ENCODE results near the gene CCR7.

DNA sequence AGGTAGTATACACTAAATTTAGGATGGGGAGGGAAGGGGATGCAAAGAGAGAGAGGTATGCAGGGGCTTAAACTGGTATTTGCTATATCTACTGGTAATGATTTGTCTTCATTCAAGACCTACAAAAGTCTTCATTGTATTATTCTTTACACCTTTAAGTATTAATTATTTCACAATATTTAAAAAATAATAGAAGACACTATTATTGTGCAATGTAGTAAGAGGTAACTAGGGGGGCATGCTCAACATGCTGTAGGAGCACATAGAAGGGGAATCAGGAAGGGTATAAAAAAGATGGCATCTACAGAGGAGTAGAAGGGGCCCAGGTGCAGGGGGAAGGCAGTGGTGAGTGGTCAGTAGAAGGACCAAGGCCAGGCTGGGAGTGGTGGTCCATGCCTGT lies 14.9 kb upstream of the CCR7 start:
- TF ChIP-seq USF2 (IDR thresholded peaks at IDR 0.05; ENCODE audit: borderline replicate concordance, low read depth, low read length) (no peak), TAF1 (IDR thresholded peaks at IDR 0.05; ENCODE audit: borderline replicate concordance, low read depth, low read length) (no peak), GATA2 (CRISPR knock-in tag; IDR thresholded peaks at IDR 0.05) (no peak), EZH2phosphoT487 (IDR thresholded peaks at IDR 0.05; ENCODE audit: borderline replicate concordance, low read depth) (no peak), YY1 (IDR thresholded peaks at IDR 0.05; ENCODE audit: low read depth) (no peak), ELF1 (IDR thresholded peaks at IDR 0.05) (no peak), POLR2AphosphoS5 (IDR thresholded peaks at IDR 0.05; ENCODE audit: low read depth, low read length) (no peak), MAX (IDR thresholded peaks at IDR 0.05; ENCODE audit: low read depth) (no peak), EP300 (IDR thresholded peaks at IDR 0.05; ENCODE audit: borderline replicate concordance in 1 of 2, low read depth in 1 of 2, low read length in 1 of 2) (no peak), GABPA (IDR thresholded peaks at IDR 0.05; ENCODE audit: low read depth) (no peak)
- TF ChIP-seq, protein P1, sequence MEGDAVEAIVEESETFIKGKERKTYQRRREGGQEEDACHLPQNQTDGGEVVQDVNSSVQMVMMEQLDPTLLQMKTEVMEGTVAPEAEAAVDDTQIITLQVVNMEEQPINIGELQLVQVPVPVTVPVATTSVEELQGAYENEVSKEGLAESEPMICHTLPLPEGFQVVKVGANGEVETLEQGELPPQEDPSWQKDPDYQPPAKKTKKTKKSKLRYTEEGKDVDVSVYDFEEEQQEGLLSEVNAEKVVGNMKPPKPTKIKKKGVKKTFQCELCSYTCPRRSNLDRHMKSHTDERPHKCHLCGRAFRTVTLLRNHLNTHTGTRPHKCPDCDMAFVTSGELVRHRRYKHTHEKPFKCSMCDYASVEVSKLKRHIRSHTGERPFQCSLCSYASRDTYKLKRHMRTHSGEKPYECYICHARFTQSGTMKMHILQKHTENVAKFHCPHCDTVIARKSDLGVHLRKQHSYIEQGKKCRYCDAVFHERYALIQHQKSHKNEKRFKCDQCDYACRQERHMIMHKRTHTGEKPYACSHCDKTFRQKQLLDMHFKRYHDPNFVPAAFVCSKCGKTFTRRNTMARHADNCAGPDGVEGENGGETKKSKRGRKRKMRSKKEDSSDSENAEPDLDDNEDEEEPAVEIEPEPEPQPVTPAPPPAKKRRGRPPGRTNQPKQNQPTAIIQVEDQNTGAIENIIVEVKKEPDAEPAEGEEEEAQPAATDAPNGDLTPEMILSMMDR (IDR thresholded peaks at IDR 0.05): no peak

Measured in SK-N-SH (cell line).